Measurements from ENCODE around the gene TMEM141. TPM values are rescaled to one million over a fixed set of nuclear protein-coding genes. Genes with fewer than 3 reads are reported as not detected.
"Not testable (repeated sequence)": the region's sequence is repeated elsewhere in the genome, so short reads cannot be mapped to it uniquely, and the experiment has no call there.

The TMEM141 gene
- polyA plus RNA-seq, 6 donors from 2014 or later = 29.3 to 47.7 (median 35.7) TPM

GRCh38 chr9:136835162-136835931 lies 44.2 kb downstream of the TMEM141 start:
- no peak overlapping the region for H3K27ac Mint-ChIP-seq
- ATAC-seq (ENCODE audit: low read depth in 2 of 2) (no peak), DNase-seq (no peak)
- peaks cover 0 to 8% of the 10 kb centered on the region in 2 donors for H3K36me3 Mint-ChIP-seq
- no peak overlapping the region for H3K4me3 Mint-ChIP-seq
- no peaks in the 10 kb centered on the region for H3K9me3 Mint-ChIP-seq
- H3K27me3 Mint-ChIP-seq = no peaks in the 10 kb centered on the region
- peaks cover 0 to 6% (median 5%) of the 10 kb centered on the region in 3 donors for H3K4me1 Mint-ChIP-seq

GRCh38 chr9:136835932-136836904 lies 45.1 kb downstream of the TMEM141 start:
- Mint-ChIP-seq H3K27me3 (no peaks in the 10 kb centered on the region), H3K9me3 (no peaks in the 10 kb centered on the region), H3K36me3 (peaks cover 0 to 8% of the 10 kb centered on the region in 2 donors), H3K27ac (no peak overlapping the region), H3K4me1 (peaks cover 0 to 6% (median 5%) of the 10 kb centered on the region in 3 donors), H3K4me3 (no peak overlapping the region)
- DNase-seq (no peak), ATAC-seq (ENCODE audit: low read depth in 2 of 2) (no peak)

- ATAC-seq (ENCODE audit: low read depth in 2 of 2) (no peak), DNase-seq (no peak)
- Mint-ChIP-seq H3K27ac (no peak overlapping the region), H3K4me1 (peaks cover 3 to 10% (median 7%) of the 10 kb centered on the region in 3 donors), H3K9me3 (no peaks in the 10 kb centered on the region), H3K36me3 (peaks cover 0 to 8% of the 10 kb centered on the region in 2 donors), H3K27me3 (peaks cover 0 to 2% (median 0%) of the 10 kb centered on the region in 3 donors), H3K4me3 (no peak overlapping the region)
These were observed 46.2 kb downstream of the TMEM141 start for GRCh38 chr9:136837146-136837855.

GRCh38 chr9:136837856-136838277 lies 46.7 kb downstream of the TMEM141 start:
- not testable (repeated sequence) for DNase-seq; H3K9me3 Mint-ChIP-seq; H3K36me3 Mint-ChIP-seq; H3K27me3 Mint-ChIP-seq; H3K27ac Mint-ChIP-seq; ATAC-seq (ENCODE audit: low read depth in 2 of 2); H3K4me3 Mint-ChIP-seq
- H3K4me1 Mint-ChIP-seq = peaks cover 5 to 14% (median 9%) of the 10 kb centered on the region in 3 donors

DNA sequence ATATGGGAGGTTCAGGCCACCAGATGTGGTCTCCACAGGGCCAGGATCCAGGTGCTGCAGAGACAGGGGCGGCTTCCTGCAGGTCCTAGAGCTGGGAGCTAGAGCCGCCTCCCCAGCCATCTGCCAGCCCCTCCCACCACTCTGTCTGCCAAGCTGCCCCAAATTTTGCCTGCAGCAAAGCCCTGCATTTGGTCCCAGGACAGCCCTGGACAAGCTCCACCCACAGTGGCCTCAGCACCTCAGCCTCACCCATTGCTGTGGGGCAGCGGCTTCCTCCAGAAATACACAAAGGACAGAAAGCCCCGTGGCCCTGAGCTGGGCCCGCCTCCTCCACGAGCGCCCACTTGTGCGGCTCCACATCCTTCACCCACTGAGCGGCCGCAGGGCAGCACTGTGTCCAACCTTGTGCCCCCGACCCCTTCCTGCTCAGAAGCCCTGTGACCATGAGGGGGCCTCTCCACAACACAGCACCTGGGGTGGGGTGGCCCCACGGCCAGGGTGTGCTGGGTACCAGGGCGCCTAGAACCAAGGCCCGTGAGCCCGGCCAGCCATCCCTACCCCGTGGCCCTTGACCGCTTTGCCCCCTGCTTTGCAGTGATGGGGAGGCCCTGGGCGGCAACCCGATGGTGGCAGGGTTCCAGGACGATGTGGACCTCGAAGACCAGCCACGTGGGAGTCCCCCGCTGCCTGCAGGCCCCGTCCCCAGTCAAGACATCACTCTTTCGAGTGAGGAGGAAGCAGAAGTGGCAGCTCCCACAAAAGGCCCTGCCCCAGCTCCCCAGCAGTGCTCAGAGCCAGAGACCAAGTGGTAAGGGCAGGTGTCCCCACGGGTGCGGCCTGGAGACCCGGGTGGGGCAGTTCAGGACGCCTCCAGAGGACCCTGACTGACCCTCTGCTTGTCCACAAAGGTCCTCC lies 47.4 kb downstream of the TMEM141 start:
- H3K4me1 Mint-ChIP-seq = peaks cover 7 to 17% (median 9%) of the 10 kb centered on the region in 3 donors
- H3K27ac Mint-ChIP-seq = peak overlapping the region in 1 of 6 donors; percentile 47
- DNase-seq (no peak), ATAC-seq (ENCODE audit: low read depth in 2 of 2) (no peak)
- no peaks in the 10 kb centered on the region for H3K9me3 Mint-ChIP-seq
- H3K27me3 Mint-ChIP-seq = peaks cover 0 to 5% (median 0%) of the 10 kb centered on the region in 3 donors
- H3K4me3 Mint-ChIP-seq = peak overlapping the region in 1 of 8 donors; percentile 74
- peaks cover 0 to 8% of the 10 kb centered on the region in 2 donors for H3K36me3 Mint-ChIP-seq

DNA sequence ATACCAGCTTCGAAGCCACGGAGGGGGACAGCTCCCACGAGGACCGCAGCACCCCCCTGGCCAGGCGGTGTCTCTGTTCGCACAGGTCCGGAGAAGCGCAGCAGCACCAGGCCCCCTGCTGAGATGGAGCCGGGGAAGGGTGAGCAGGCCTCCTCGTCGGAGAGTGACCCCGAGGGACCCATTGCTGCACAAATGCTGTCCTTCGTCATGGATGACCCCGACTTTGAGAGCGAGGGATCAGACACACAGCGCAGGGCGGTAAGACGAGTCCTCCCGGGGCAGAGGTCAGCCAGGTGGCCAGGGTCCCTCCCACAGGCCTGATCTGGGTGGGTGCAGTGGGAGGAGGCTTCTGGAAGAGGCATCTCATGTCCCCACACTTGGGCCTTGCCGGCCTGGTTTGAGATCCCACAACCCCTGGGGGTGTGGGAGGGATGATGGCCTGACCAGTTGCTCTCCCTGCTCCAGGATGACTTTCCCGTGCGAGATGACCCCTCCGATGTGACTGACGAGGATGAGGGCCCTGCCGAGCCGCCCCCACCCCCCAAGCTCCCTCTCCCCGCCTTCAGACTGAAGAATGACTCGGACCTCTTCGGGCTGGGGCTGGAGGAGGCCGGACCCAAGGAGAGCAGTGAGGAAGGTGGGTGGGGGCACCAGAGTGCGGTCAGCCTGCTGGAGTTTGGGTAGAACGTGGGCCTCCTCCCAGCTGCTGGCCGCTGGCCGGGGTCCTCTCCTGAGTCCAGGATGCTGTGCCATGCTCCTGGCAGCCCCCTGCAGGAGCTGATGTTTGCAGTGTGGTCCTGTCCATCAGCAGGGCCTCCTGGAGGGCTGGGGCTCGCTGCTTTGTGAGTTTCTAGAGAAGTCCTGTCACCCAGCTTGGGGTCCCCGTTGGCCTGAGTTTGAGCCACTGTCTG lies 48.3 kb downstream of the TMEM141 start:
- H3K36me3 Mint-ChIP-seq = peaks cover 0 to 8% of the 10 kb centered on the region in 2 donors
- ATAC-seq (ENCODE audit: low read depth in 2 of 2) (no peak), DNase-seq (no peak)
- no peaks in the 10 kb centered on the region for H3K9me3 Mint-ChIP-seq
- peaks cover 8 to 22% (median 9%) of the 10 kb centered on the region in 3 donors for H3K4me1 Mint-ChIP-seq
- no peak overlapping the region for H3K27ac Mint-ChIP-seq
- H3K4me3 Mint-ChIP-seq = peak overlapping the region in 2 of 8 donors; percentile 59 to 65
- peaks cover 0 to 9% (median 0%) of the 10 kb centered on the region in 3 donors for H3K27me3 Mint-ChIP-seq

- peak overlapping the region in 2 of 6 donors; percentile 66 to 87 for H3K27ac Mint-ChIP-seq
- H3K27me3 Mint-ChIP-seq = peaks cover 0 to 9% (median 0%) of the 10 kb centered on the region in 3 donors
- no peak for DNase-seq
- H3K36me3 Mint-ChIP-seq = peaks cover 0 to 8% of the 10 kb centered on the region in 2 donors
- peaks cover 8 to 22% (median 9%) of the 10 kb centered on the region in 3 donors for H3K4me1 Mint-ChIP-seq
- H3K4me3 Mint-ChIP-seq = peak overlapping the region in 3 of 8 donors; percentile 49 to 65 (median 59)
- H3K9me3 Mint-ChIP-seq = no peaks in the 10 kb centered on the region
- no peak for ATAC-seq (ENCODE audit: low read depth in 2 of 2)
These were observed 49.2 kb downstream of the TMEM141 start for GRCh38 chr9:136840140-136840876.

DNA sequence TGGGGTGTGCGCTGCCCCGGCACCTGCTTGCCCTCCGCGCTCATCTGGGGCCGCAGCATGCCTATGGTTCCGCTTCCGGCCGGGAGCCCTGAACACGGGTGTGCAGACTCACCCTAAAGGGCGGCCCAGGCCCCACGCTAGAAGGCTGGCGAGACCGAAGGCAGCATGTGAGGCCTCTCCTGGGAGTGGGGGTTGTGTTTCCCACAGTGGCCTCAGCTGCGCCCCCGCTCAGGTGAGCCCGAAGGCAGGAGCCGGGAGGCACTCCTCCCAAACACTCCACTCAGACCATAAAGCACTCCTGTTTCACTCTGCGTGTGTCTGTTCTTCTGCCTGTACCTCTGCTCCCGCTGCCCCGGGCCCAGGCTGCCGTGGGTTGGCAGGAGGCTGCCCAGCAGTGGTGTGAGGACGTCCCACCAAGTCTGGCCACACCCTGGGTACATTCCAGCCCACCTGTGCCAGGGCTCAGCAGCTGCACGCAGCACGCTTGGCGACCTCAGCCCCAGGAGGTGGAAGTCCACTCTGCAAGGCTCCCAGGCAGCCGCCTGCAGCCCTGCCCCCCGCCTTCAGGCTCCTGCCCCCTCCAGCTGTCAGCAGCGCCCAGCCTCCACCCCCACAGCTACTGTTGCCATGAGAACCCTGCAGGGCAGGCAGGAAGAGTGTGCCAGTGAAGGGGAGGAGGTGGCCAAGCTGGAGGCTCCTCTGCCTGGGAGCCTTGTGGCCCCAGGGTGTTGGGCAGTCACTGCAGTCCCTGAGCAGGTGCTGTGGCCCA lies 49.9 kb downstream of the TMEM141 start:
- H3K27me3 Mint-ChIP-seq = peaks cover 0 to 9% (median 0%) of the 10 kb centered on the region in 3 donors
- no peak overlapping the region for H3K27ac Mint-ChIP-seq
- H3K4me1 Mint-ChIP-seq = peaks cover 8 to 22% (median 9%) of the 10 kb centered on the region in 3 donors
- peaks cover 0 to 8% of the 10 kb centered on the region in 2 donors for H3K36me3 Mint-ChIP-seq
- no peak for ATAC-seq (ENCODE audit: low read depth in 2 of 2)
- DNase-seq = no peak
- no peaks in the 10 kb centered on the region for H3K9me3 Mint-ChIP-seq
- H3K4me3 Mint-ChIP-seq = peak overlapping the region in 3 of 8 donors; percentile 12 to 88 (median 22)

- not testable (repeated sequence) for H3K9me3 Mint-ChIP-seq; DNase-seq; ATAC-seq (ENCODE audit: low read depth in 2 of 2)
These were observed 50.7 kb downstream of the TMEM141 start for GRCh38 chr9:136841646-136842379.

More at GRCh38 chr9:136841646-136842379, 50.7 kb downstream of the TMEM141 start:
- Mint-ChIP-seq H3K4me1 (peaks cover 8 to 27% (median 9%) of the 10 kb centered on the region in 3 donors), H3K27me3 (peaks cover 0 to 14% (median 0%) of the 10 kb centered on the region in 3 donors), H3K4me3 (peak overlapping the region; percentile 74 to 92 (median 88)), H3K27ac (peak overlapping the region in 2 of 6 donors; percentile 75 to 92)
- H3K36me3 Mint-ChIP-seq = not testable (repeated sequence)

All from naive B cell (primary cell).